GM10847 (cell line): ENCODE data around the gene PACS1.
A peak's percentile ranks its signal among the peaks of the same experiment; 100 is the strongest.

Experiments used
- POLR2A ChIP-seq: IDR thresholded peaks from 2 replicates; pipeline ENCODE4 v1.6.1; 2011; ENCODE audit not compliant: insufficient read length; ENCODE audit errors: extremely low read depth

The PACS1 gene

GRCh38 chr11:66268244-66268951 is 198.3 kb downstream of the PACS1 start, which contains the start of gene RAB1B:
Gene RAB1B, plus strand, starts transcription at chr11:66268639. Its CDS starts 41 bp downstream, at chr11:66268680.
- peak; percentile 47 for TF ChIP-seq POLR2A

GRCh38 chr11:66268952-66269905 is 199.2 kb downstream of the PACS1 start:
- TF ChIP-seq POLR2A: no peak

GRCh38 chr11:66271816-66272215 is 201.7 kb downstream of the PACS1 start:
- TF ChIP-seq POLR2A: no peak

GRCh38 chr11:66272596-66272995 is 202.5 kb downstream of the PACS1 start:
- no peak for TF ChIP-seq POLR2A

- TF ChIP-seq POLR2A: no peak
Observed at GRCh38 chr11:66274219-66274618, 204.1 kb downstream of the PACS1 start.

- no peak for TF ChIP-seq POLR2A
Observed at GRCh38 chr11:66275396-66275795, 205.3 kb downstream of the PACS1 start.

GRCh38 chr11:66275984-66276612 is 206.0 kb downstream of the PACS1 start:
- TF ChIP-seq POLR2A: no peak

GRCh38 chr11:66277471-66278362 is 207.6 kb downstream of the PACS1 start, which contains the start of gene CNIH2:
Gene CNIH2, plus strand, starts transcription at chr11:66278175. Its CDS starts 282 bp downstream, at chr11:66278457.
- TF ChIP-seq POLR2A: no peak

- TF ChIP-seq POLR2A: no peak
Observed at GRCh38 chr11:66278363-66279091, 208.5 kb downstream of the PACS1 start.

GRCh38 chr11:66279092-66279734 is 209.1 kb downstream of the PACS1 start:
- TF ChIP-seq POLR2A: no peak

- no peak for TF ChIP-seq POLR2A
Observed at GRCh38 chr11:66280428-66280827, 210.4 kb downstream of the PACS1 start.

GRCh38 chr11:66281001-66281400 is 210.9 kb downstream of the PACS1 start:
- TF ChIP-seq POLR2A: no peak

GRCh38 chr11:66281776-66282467 is 211.8 kb downstream of the PACS1 start:
- TF ChIP-seq POLR2A: no peak
